ENCODE data around the gene BPIFB2. TPM values are rescaled to one million over a fixed set of nuclear protein-coding genes. Genes with fewer than 3 reads are reported as not detected.

BPIFB2 gene
- total RNA-seq, 4 donors from 2014 or later: not detected

- Histone ChIP-seq H3K4me3 (no peak overlapping the region), H3K4me1 (peaks cover 0 to 7% (median 5%) of the 10 kb centered on the region in 4 donors), H3K27me3 (no peaks in the 10 kb centered on the region), H3K27ac (no peak overlapping the region), H3K9me3 (peaks cover 0 to 6% (median 0%) of the 10 kb centered on the region in 4 donors), H3K36me3 (no peaks in the 10 kb centered on the region)
- no peak for TF ChIP-seq POLR2A (IDR thresholded peaks at IDR 0.05)
- TF ChIP-seq, protein P1, sequence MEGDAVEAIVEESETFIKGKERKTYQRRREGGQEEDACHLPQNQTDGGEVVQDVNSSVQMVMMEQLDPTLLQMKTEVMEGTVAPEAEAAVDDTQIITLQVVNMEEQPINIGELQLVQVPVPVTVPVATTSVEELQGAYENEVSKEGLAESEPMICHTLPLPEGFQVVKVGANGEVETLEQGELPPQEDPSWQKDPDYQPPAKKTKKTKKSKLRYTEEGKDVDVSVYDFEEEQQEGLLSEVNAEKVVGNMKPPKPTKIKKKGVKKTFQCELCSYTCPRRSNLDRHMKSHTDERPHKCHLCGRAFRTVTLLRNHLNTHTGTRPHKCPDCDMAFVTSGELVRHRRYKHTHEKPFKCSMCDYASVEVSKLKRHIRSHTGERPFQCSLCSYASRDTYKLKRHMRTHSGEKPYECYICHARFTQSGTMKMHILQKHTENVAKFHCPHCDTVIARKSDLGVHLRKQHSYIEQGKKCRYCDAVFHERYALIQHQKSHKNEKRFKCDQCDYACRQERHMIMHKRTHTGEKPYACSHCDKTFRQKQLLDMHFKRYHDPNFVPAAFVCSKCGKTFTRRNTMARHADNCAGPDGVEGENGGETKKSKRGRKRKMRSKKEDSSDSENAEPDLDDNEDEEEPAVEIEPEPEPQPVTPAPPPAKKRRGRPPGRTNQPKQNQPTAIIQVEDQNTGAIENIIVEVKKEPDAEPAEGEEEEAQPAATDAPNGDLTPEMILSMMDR (IDR thresholded peaks at IDR 0.05): no peak
- peak in 1 of 3 donors; percentile 44 for DNase-seq
Measured at GRCh38 chr20:32977281-32978008, 30.1 kb upstream of the BPIFB2 start.

- peaks cover 0 to 6% (median 0%) of the 10 kb centered on the region in 4 donors for H3K9me3 ChIP-seq
- H3K4me3 ChIP-seq: no peak overlapping the region
- H3K36me3 ChIP-seq: no peaks in the 10 kb centered on the region
- no peak for DNase-seq
- no peaks in the 10 kb centered on the region for H3K27me3 ChIP-seq
- H3K27ac ChIP-seq: no peak overlapping the region
- peaks cover 0 to 2% (median under 1%) of the 10 kb centered on the region in 4 donors for H3K4me1 ChIP-seq
- no peak for TF ChIP-seq POLR2A (IDR thresholded peaks at IDR 0.05)
- TF ChIP-seq, protein P1 (IDR thresholded peaks at IDR 0.05): no peak
Measured at GRCh38 chr20:32978009-32978335, 29.5 kb upstream of the BPIFB2 start.

- Histone ChIP-seq H3K9me3 (peaks cover 0 to 6% (median 0%) of the 10 kb centered on the region in 4 donors), H3K4me3 (no peak overlapping the region), H3K36me3 (no peaks in the 10 kb centered on the region), H3K4me1 (no peaks in the 10 kb centered on the region), H3K27ac (no peak overlapping the region), H3K27me3 (no peaks in the 10 kb centered on the region)
- TF ChIP-seq POLR2A (IDR thresholded peaks at IDR 0.05): no peak
- TF ChIP-seq, protein P1 (IDR thresholded peaks at IDR 0.05): no peak
- peak in 1 of 3 donors; percentile 10 for DNase-seq
Measured at GRCh38 chr20:32979201-32979998, 28.1 kb upstream of the BPIFB2 start.

- H3K27me3 ChIP-seq: no peaks in the 10 kb centered on the region
- H3K27ac ChIP-seq: no peak overlapping the region
- TF ChIP-seq, protein P1 (IDR thresholded peaks at IDR 0.05): no peak
- TF ChIP-seq POLR2A (IDR thresholded peaks at IDR 0.05): no peak
- H3K4me1 ChIP-seq: no peaks in the 10 kb centered on the region
- peak in 1 of 3 donors; percentile 15 for DNase-seq
- H3K4me3 ChIP-seq: no peak overlapping the region
- no peaks in the 10 kb centered on the region for H3K36me3 ChIP-seq
- H3K9me3 ChIP-seq: peaks cover 0 to 6% (median 0%) of the 10 kb centered on the region in 4 donors
Measured at GRCh38 chr20:32980131-32980941, 27.2 kb upstream of the BPIFB2 start.

- TF ChIP-seq POLR2A (IDR thresholded peaks at IDR 0.05): no peak
- TF ChIP-seq, protein P1 (IDR thresholded peaks at IDR 0.05): no peak
- no peaks in the 10 kb centered on the region for H3K36me3 ChIP-seq
- no peaks in the 10 kb centered on the region for H3K27me3 ChIP-seq
- no peak for DNase-seq
- no peak overlapping the region for H3K27ac ChIP-seq
- no peaks in the 10 kb centered on the region for H3K4me1 ChIP-seq
- H3K4me3 ChIP-seq: no peak overlapping the region
- peaks cover 0 to 6% (median 0%) of the 10 kb centered on the region in 4 donors for H3K9me3 ChIP-seq
Measured at GRCh38 chr20:32980990-32981389, 26.5 kb upstream of the BPIFB2 start.
